Astrocyte of the cerebellum (primary cell): ENCODE results near the gene MAPKAPK2.

Source experiments
- DNase-seq: peaks from one replicate; pipeline ENCODE4 v3.0.0-alpha.2; 2011; ENCODE audit warnings: low read depth
- H3K4me3 ChIP-seq: 2 replicates; pipeline ENCODE4 v1.5.1; 2011; ENCODE audit warnings: mild to moderate bottlenecking, low read depth, low read length, moderate library complexity
- CTCF ChIP-seq: IDR thresholded peaks from 2 replicates; pipeline ENCODE4 v1.5.1; 2012; ENCODE audit warnings: low read length, low read depth, moderate library complexity, mild to moderate bottlenecking; ENCODE audit errors: missing control alignments
- in situ Hi-C: cut with HindIII; loops from 2 replicates; pipeline ENCODE4 v1.10.0; 2017; ENCODE audit warnings: low sequenced_read_pairs

MAPKAPK2 gene

GRCh38 chr1:206653715-206654459 lies 30.8 kb upstream of the MAPKAPK2 start:
- in situ Hi-C loops: no loop called here
- no peak overlapping the region for H3K4me3 ChIP-seq
- no peak for DNase-seq
- no peak for TF ChIP-seq CTCF

- in situ Hi-C loops: no loop called here
Observed at GRCh38 chr1:206654828-206655227, 29.9 kb upstream of the MAPKAPK2 start.

GRCh38 chr1:206655471-206655882 lies 29.2 kb upstream of the MAPKAPK2 start:
- DNase-seq: no peak
- in situ Hi-C loops: no loop called here
- no peak for TF ChIP-seq CTCF
- H3K4me3 ChIP-seq: no peak overlapping the region

More at GRCh38 chr1:206654828-206655227, 29.9 kb upstream of the MAPKAPK2 start:
- H3K4me3 ChIP-seq: no peak overlapping the region
- no peak for DNase-seq
- no peak for TF ChIP-seq CTCF

- no peak for DNase-seq
- in situ Hi-C loops: no loop called here
- H3K4me3 ChIP-seq: no peak overlapping the region
- TF ChIP-seq CTCF: no peak
Observed at GRCh38 chr1:206656936-206657335, 27.8 kb upstream of the MAPKAPK2 start.

- DNase-seq: no peak
- in situ Hi-C loops: no loop called here
- H3K4me3 ChIP-seq: no peak overlapping the region
- TF ChIP-seq CTCF: no peak
Observed at GRCh38 chr1:206657751-206658150, 27.0 kb upstream of the MAPKAPK2 start.

- DNase-seq: no peak
- peak; percentile 64 for TF ChIP-seq CTCF
- in situ Hi-C loops: no loop called here
- H3K4me3 ChIP-seq: no peak overlapping the region
Observed at GRCh38 chr1:206658264-206658980, 26.3 kb upstream of the MAPKAPK2 start.
